ENCODE data around the gene ZNF593.

The ZNF593 gene

DNA sequence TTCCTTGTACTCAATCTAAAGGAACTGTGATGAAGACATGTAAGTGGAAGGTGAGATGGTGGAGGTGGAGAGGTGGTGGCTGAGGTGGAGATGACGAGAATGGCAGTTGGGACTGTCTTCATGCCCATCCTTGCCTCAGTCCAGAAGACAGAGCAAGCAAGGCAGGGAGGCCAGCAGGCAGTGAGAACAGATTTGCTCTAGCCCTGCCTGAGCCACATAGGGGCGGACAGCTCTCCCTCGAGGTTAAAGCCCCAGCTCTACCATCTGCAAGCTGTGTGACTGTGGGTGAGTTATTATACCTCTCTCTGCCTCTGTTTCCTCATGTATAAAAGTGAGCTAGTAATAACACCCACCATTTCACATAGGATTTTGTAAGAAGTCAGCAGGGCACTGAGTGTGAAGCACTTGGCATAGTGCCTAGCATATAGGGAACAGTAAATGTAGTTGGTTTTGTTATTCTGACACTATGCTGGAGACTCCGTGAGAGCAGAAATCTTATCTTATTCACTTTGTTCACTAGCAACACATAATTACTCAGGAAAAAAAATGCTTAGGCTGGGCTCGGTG, 15.7 kb upstream of the ZNF593 start:
- no peak for DNase-seq

- no peak for DNase-seq
Observed at GRCh38 chr1:26154750-26155149, 15.0 kb upstream of the ZNF593 start.

GRCh38 chr1:26155370-26156284, 14.1 kb upstream of the ZNF593 start:
- DNase-seq, result no peak

GRCh38 chr1:26156285-26157038, 13.2 kb upstream of the ZNF593 start:
- no peak for DNase-seq

DNA sequence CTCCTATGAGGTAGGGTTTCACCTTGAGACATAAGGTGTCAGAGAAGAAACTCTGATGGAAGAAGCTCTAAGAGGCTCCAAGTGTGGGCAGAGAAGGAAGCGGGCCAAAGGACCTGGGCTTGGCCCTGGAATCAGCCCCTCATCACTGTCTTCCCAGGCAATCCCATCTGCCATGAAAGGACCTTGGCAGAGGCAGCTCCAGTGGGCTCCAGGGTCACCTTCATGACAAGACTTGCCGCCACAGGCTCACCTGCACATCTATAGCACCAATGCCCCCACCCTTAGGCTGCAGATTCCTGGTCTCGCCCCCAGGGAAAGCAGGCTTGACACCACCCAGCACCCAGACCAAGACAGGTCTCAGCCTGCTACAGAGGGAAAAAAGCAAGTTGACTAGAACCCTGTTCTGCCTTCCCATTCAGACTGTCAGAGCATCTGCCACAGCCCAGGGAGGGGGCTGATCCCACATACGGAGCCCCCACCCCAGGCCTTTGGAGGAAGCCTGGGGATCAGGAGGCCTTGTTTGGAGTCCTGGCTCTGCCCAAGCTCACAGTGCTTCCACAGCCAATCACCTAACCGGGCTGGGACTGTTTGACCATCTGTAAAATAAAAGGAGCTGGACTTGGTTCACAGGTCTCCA, 11.3 kb upstream of the ZNF593 start:
- DNase-seq, result no peak

- no peak for DNase-seq
Observed at GRCh38 chr1:26158908-26159742, 10.6 kb upstream of the ZNF593 start, which contains the start of gene FAM110D. Gene FAM110D (plus strand): TSS chr1:26159079. CDS start chr1:26161292, 2,213 bp downstream.

- no peak for DNase-seq
Observed at GRCh38 chr1:26159743-26160039, 10.0 kb upstream of the ZNF593 start.

GRCh38 chr1:26160527-26161414, 8.9 kb upstream of the ZNF593 start:
- no peak for DNase-seq

GRCh38 chr1:26161415-26162219, 8.1 kb upstream of the ZNF593 start:
- no peak for DNase-seq

- DNase-seq, result no peak
Observed at GRCh38 chr1:26162220-26162709, 7.4 kb upstream of the ZNF593 start.

GRCh38 chr1:26163684-26164035, 6.0 kb upstream of the ZNF593 start:
- DNase-seq, result no peak

- DNase-seq, result no peak
Observed at GRCh38 chr1:26164036-26164860, 5.5 kb upstream of the ZNF593 start.

- DNase-seq, result no peak
Observed at GRCh38 chr1:26164861-26165842, 4.6 kb upstream of the ZNF593 start.

GRCh38 chr1:26166719-26167281, 2.9 kb upstream of the ZNF593 start:
- no peak for DNase-seq

DNA sequence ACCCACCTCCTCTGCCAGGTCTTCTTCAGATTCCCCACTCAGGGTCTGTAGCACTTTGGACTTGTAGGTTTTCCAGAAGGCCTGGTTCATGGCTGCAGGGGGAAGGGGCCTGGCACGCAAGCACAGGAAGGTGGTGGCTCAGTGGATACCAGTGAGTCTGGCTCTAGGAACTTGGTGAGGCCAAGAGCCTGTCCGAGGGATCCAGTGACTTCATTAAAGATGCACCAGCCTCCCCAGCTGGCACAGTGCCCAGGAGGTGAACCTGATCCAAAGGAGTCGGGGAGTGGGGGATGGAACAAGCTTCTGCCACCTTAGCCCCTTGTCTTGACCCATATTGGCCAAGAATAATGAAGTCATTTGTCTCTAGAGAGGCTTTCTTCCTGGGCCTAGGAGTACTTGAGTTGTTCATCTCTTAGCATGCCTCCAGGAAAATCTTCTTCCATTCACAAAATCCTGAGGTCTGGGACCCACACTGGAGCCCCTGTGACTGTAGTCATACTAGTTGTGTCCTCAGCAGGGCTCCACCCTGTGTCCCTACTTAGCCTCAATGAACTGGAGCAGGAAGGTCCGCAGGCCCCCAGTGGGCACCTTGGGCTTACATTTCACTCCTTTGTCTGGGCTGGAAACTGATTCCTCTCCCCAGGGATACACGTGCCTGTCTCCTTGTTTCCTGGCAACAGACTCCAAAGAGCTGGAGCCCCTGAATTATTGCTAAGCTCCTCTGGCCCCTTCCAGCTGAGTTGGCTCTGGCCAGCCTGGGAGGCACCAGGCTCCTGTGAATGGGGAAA, 1.1 kb upstream of the ZNF593 start, which contains the start of gene C1orf232:
TSS of gene C1orf232 (minus strand) at position 554 of the 788 bp plus-strand sequence. CDS start at position 90, 464 bp downstream.
- DNase-seq, result no peak

DNA sequence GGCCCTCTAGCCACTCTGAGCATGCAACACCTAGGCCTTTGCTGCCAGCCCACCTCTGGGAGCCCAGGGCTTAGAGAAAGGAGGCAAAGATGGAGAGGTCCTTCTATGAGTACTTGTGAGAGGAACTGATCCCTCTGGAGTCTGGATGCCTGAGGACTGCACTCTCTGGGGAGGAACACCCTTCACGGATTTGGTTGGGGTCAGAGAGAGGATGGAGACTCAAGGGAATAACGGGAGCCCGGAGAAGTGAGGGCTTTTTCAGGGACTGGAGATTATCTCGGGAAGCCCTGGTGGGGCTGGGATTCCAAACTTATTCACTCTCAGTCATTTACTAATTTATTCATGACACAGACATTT, 532 bp upstream of the ZNF593 start:
- DNase-seq, result no peak

DNA sequence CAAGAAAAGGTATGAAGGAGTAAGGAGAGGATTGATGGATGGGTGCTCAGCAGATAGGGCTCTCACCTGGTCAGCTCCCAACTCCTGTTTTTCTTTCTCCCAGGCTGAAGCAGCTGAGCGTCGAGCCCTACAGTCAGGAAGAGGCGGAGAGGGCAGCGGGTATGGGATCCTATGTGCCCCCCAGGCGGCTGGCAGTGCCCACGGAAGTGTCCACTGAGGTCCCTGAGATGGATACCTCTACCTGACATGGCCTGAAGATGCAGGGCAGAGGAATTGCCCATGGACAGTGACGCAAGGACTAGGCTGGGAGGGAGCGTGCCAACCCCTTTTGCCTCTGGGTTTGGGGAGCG, 739 bp downstream of the ZNF593 start:
- DNase-seq, result no peak
